Gastrocnemius medialis (tissue), 4 donors: ENCODE measurements around the gene GNB5.

ENCODE experiments used
- POLR2A ChIP-seq, 2 donors: fragments of 450-650 bp; IDR thresholded peaks; one replicate each; pipeline ENCODE4 v1.6.1; 2017; ENCODE audit warnings: antibody characterized with exemption in 2 of 2, mild to moderate bottlenecking in 2 of 2, moderate library complexity in 2 of 2
- TF ChIP-seq, protein P1 (sequence below), 5 experiments: fragments of 450-650 bp in 3 of 5; fragments of 200-600 bp in 2 of 5; sonication (generic) in 2 of 5; IDR thresholded peaks in 4 of 5; conservative IDR thresholded peaks in 1 of 5; 1 replicate in 4 of 5; 2 replicates in 1 of 5; pipeline ENCODE4 v1.5.1; 2016 to 2019; ENCODE audit warnings: antibody characterized with exemption in 5 of 5, mild to moderate bottlenecking in 3 of 5, moderate library complexity in 3 of 5

DNA sequence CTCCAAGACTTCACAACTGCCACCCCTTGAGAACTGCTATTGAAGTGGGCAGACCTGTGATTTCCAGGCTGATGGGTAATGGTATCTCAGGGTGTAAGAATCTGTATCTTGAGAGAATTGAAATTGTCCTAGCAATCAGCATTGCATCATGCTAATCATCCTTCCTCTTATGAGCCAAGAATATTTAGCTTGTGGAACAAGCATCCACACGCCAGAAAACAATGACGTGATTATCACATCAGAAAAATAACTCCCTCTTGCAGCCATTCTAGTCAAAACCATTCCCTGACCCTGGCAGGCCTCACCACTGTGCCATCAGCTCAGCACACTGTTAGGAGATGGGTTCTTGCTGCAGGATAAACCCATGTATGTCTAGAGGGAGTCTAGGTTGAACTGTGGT lies 85.3 kb downstream of the GNB5 start:
- TF ChIP-seq, protein P1, sequence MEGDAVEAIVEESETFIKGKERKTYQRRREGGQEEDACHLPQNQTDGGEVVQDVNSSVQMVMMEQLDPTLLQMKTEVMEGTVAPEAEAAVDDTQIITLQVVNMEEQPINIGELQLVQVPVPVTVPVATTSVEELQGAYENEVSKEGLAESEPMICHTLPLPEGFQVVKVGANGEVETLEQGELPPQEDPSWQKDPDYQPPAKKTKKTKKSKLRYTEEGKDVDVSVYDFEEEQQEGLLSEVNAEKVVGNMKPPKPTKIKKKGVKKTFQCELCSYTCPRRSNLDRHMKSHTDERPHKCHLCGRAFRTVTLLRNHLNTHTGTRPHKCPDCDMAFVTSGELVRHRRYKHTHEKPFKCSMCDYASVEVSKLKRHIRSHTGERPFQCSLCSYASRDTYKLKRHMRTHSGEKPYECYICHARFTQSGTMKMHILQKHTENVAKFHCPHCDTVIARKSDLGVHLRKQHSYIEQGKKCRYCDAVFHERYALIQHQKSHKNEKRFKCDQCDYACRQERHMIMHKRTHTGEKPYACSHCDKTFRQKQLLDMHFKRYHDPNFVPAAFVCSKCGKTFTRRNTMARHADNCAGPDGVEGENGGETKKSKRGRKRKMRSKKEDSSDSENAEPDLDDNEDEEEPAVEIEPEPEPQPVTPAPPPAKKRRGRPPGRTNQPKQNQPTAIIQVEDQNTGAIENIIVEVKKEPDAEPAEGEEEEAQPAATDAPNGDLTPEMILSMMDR (IDR thresholded peaks at IDR 0.05 in 4 of 5, conservative IDR thresholded peaks at IDR 0.05 in 1 of 5) = no peak
- TF ChIP-seq POLR2A (IDR thresholded peaks at IDR 0.05) = no peak
